Measurements from ENCODE around the gene GSS. TPM values are rescaled to one million over a fixed set of nuclear protein-coding genes. Genes with fewer than 3 reads are reported as not detected.

GSS gene
- total RNA-seq, 4 donors from 2014 or later: 56.5 to 86.7 (median 75.2) TPM

GRCh38 chr20:34996243-34997028 lies 40.8 kb upstream of the GSS start:
- H3K9me3 ChIP-seq: no peaks in the 10 kb centered on the region
- H3K4me3 ChIP-seq: no peak overlapping the region
- no peak for DNase-seq (ENCODE audit: low spot score in 2 of 2)
- TF ChIP-seq, protein P1, sequence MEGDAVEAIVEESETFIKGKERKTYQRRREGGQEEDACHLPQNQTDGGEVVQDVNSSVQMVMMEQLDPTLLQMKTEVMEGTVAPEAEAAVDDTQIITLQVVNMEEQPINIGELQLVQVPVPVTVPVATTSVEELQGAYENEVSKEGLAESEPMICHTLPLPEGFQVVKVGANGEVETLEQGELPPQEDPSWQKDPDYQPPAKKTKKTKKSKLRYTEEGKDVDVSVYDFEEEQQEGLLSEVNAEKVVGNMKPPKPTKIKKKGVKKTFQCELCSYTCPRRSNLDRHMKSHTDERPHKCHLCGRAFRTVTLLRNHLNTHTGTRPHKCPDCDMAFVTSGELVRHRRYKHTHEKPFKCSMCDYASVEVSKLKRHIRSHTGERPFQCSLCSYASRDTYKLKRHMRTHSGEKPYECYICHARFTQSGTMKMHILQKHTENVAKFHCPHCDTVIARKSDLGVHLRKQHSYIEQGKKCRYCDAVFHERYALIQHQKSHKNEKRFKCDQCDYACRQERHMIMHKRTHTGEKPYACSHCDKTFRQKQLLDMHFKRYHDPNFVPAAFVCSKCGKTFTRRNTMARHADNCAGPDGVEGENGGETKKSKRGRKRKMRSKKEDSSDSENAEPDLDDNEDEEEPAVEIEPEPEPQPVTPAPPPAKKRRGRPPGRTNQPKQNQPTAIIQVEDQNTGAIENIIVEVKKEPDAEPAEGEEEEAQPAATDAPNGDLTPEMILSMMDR (IDR thresholded peaks at IDR 0.05): no peak
- TF ChIP-seq POLR2A (IDR thresholded peaks at IDR 0.05): no peak
- TF ChIP-seq POLR2AphosphoS5 (IDR thresholded peaks at IDR 0.05): no peak
- TF ChIP-seq EP300 (IDR thresholded peaks at IDR 0.05): no peak
- peaks cover 8% of the 10 kb centered on the region for H3K4me1 ChIP-seq
- H3K27me3 ChIP-seq: no peaks in the 10 kb centered on the region
- peaks cover 68% of the 10 kb centered on the region for H3K36me3 ChIP-seq
- WGBS: 96% methylated on average over 24 of the region's 26 CpGs
- no peak overlapping the region for H3K27ac ChIP-seq

GRCh38 chr20:34995696-34996095 lies 40.1 kb upstream of the GSS start:
- 98% methylated on average over 6 of the region's 7 CpGs for WGBS
- H3K36me3 ChIP-seq: peaks cover 61% of the 10 kb centered on the region

GRCh38 chr20:34995192-34995591 lies 39.6 kb upstream of the GSS start:
- no peak overlapping the region for H3K27ac ChIP-seq
- WGBS: 81% methylated on average over 14 of the region's 14 CpGs

More at GRCh38 chr20:34995696-34996095, 40.1 kb upstream of the GSS start:
- Histone ChIP-seq H3K27ac (no peak overlapping the region), H3K4me3 (no peak overlapping the region), H3K4me1 (peaks cover 8% of the 10 kb centered on the region), H3K9me3 (no peaks in the 10 kb centered on the region), H3K27me3 (no peaks in the 10 kb centered on the region)
- no peak for DNase-seq (ENCODE audit: low spot score in 2 of 2)
- no peak for TF ChIP-seq POLR2A (IDR thresholded peaks at IDR 0.05)
- TF ChIP-seq POLR2AphosphoS5 (IDR thresholded peaks at IDR 0.05): no peak
- TF ChIP-seq EP300 (IDR thresholded peaks at IDR 0.05): no peak
- TF ChIP-seq, protein P1 (IDR thresholded peaks at IDR 0.05): no peak

DNA sequence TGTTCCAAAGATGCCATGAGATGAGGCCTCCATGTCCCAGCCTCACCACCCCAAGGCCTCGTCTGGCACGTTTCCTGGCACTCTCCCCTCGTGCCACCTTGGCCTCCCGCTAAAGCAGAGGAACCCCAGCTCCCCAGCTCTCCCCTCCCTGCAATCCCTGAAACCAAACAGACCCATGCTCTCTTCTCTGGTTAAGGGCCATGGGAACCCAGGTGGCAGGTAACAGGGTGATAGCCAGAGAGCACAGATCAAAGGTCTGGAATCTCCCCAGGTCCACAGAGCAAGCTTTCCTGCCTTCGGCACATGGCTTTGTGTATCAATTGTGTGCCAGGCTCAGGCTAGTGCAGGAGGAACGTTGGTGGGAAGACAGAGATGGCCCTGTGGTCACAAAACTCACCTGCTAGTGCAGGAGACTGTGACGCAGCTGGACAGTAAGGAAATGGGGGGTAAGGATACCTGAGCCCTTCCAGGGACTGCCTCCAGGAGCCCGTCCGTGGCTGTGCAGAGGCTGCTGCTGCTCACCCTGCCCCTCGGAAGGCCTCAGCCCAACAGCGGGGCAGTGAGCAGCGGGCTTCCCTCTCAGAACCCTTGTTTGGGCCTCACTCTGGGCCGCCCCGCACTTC lies 39.0 kb upstream of the GSS start:
- Histone ChIP-seq H3K9me3 (no peaks in the 10 kb centered on the region), H3K27ac (no peak overlapping the region), H3K36me3 (peaks cover 50% of the 10 kb centered on the region), H3K4me3 (no peak overlapping the region), H3K4me1 (peaks cover 8% of the 10 kb centered on the region), H3K27me3 (no peaks in the 10 kb centered on the region)
- DNase-seq (ENCODE audit: low spot score in 2 of 2): no peak
- TF ChIP-seq, protein P1 (IDR thresholded peaks at IDR 0.05): no peak
- no peak for TF ChIP-seq EP300 (IDR thresholded peaks at IDR 0.05)
- no peak for TF ChIP-seq POLR2A (IDR thresholded peaks at IDR 0.05)
- TF ChIP-seq POLR2AphosphoS5 (IDR thresholded peaks at IDR 0.05): no peak
- WGBS: 85% methylated on average over 12 of the region's 14 CpGs

More at GRCh38 chr20:34995192-34995591, 39.6 kb upstream of the GSS start:
- H3K27me3 ChIP-seq: no peaks in the 10 kb centered on the region
- no peak for TF ChIP-seq POLR2AphosphoS5 (IDR thresholded peaks at IDR 0.05)
- TF ChIP-seq EP300 (IDR thresholded peaks at IDR 0.05): no peak
- TF ChIP-seq POLR2A (IDR thresholded peaks at IDR 0.05): no peak
- TF ChIP-seq, protein P1 (IDR thresholded peaks at IDR 0.05): no peak
- H3K4me1 ChIP-seq: peaks cover 8% of the 10 kb centered on the region
- H3K36me3 ChIP-seq: peaks cover 56% of the 10 kb centered on the region
- H3K9me3 ChIP-seq: no peaks in the 10 kb centered on the region
- H3K4me3 ChIP-seq: no peak overlapping the region
- DNase-seq (ENCODE audit: low spot score in 2 of 2): no peak

DNA sequence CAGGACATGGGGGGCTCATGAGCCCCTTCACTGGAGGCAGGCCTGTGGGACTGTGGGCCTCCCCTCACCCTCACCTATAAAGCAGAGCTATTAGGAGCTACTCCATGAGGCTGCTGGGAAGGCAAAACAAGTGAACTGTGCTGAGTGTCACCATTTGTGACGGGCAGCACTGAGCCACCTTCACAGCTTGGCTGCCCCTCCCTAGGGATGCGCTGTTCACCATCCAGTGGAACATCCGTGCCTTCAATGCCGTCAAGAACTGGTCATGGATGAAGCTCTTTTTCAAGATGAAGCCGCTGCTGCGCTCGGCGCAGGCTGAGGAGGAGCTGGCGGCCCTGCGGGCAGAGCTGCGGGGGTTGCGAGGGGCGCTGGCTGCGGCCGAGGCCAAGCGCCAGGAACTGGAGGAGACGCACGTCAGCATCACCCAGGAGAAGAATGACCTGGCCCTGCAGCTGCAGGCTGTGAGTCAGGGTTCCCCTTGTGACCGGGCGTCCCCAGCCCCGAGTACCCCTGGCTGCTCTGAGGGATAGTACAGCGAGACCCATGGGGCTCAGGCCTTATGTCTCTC lies 38.4 kb upstream of the GSS start:
- no peaks in the 10 kb centered on the region for H3K27me3 ChIP-seq
- no peak overlapping the region for H3K4me3 ChIP-seq
- H3K36me3 ChIP-seq: peaks cover 44% of the 10 kb centered on the region
- DNase-seq (ENCODE audit: low spot score in 2 of 2): no peak
- peaks cover 8% of the 10 kb centered on the region for H3K4me1 ChIP-seq
- 91% methylated on average over 5 of the region's 22 CpGs for WGBS
- H3K27ac ChIP-seq: no peak overlapping the region
- no peaks in the 10 kb centered on the region for H3K9me3 ChIP-seq
- TF ChIP-seq POLR2AphosphoS5 (IDR thresholded peaks at IDR 0.05) (no peak), POLR2A (IDR thresholded peaks at IDR 0.05) (no peak), EP300 (IDR thresholded peaks at IDR 0.05) (no peak)
- TF ChIP-seq, protein P1 (IDR thresholded peaks at IDR 0.05): no peak
